HG03280 (cell line): ENCODE data around the gene FLNC.

Experiments used
- ATAC-seq: cut with Tn5 transposase; IDR thresholded peaks from one replicate; pipeline ENCODE4 v1.9.1; 2021; ENCODE audit warnings: mild to moderate bottlenecking, moderate library complexity; ENCODE audit not compliant: unreplicated experiment

FLNC gene

GRCh38 chr7:128801667-128802418 lies 28.4 kb upstream of the FLNC start:
- ATAC-seq = no peak

GRCh38 chr7:128804484-128804883 lies 25.7 kb upstream of the FLNC start:
- no peak for ATAC-seq

- ATAC-seq = no peak
These were observed 25.0 kb upstream of the FLNC start for GRCh38 chr7:128805225-128805624.

- no peak for ATAC-seq
These were observed 23.0 kb upstream of the FLNC start for GRCh38 chr7:128807191-128807590.

GRCh38 chr7:128809363-128809762 lies 20.8 kb upstream of the FLNC start:
- ATAC-seq = no peak

GRCh38 chr7:128810473-128810872 lies 19.7 kb upstream of the FLNC start:
- ATAC-seq = no peak

- no peak for ATAC-seq
These were observed 19.2 kb upstream of the FLNC start for GRCh38 chr7:128810997-128811396.

GRCh38 chr7:128811631-128812430 lies 18.4 kb upstream of the FLNC start:
- no peak for ATAC-seq

GRCh38 chr7:128812514-128813168 lies 17.6 kb upstream of the FLNC start:
- no peak for ATAC-seq

- no peak for ATAC-seq
These were observed 15.7 kb upstream of the FLNC start for GRCh38 chr7:128814499-128814898.

GRCh38 chr7:128815289-128815942 lies 14.8 kb upstream of the FLNC start:
- no peak for ATAC-seq

GRCh38 chr7:128818694-128819093 lies 11.5 kb upstream of the FLNC start:
- no peak for ATAC-seq

- ATAC-seq = no peak
These were observed 8.5 kb upstream of the FLNC start for GRCh38 chr7:128821724-128822123.

- no peak for ATAC-seq
These were observed 3.7 kb upstream of the FLNC start for GRCh38 chr7:128826512-128826911.

GRCh38 chr7:128826916-128827247 lies 3.3 kb upstream of the FLNC start:
- no peak for ATAC-seq

- ATAC-seq = no peak
These were observed 2.8 kb upstream of the FLNC start for GRCh38 chr7:128827248-128827958.

GRCh38 chr7:128827971-128828711 lies 2.1 kb upstream of the FLNC start:
- no peak for ATAC-seq

- ATAC-seq = no peak
These were observed 627 bp upstream of the FLNC start for GRCh38 chr7:128829391-128830166.
